ENCODE results near the gene SRGAP2B. TPM values are rescaled to one million over a fixed set of nuclear protein-coding genes. Genes with fewer than 3 reads are reported as not detected.
A peak's percentile ranks its signal among the peaks of the same experiment; 100 is the strongest.
"Not testable (repeated sequence)": the region's sequence is repeated elsewhere in the genome, so short reads cannot be mapped to it uniquely, and the experiment has no call there.

SRGAP2B gene
- total RNA-seq, 1 donor from 2014 or later, result 26.3 TPM

DNA sequence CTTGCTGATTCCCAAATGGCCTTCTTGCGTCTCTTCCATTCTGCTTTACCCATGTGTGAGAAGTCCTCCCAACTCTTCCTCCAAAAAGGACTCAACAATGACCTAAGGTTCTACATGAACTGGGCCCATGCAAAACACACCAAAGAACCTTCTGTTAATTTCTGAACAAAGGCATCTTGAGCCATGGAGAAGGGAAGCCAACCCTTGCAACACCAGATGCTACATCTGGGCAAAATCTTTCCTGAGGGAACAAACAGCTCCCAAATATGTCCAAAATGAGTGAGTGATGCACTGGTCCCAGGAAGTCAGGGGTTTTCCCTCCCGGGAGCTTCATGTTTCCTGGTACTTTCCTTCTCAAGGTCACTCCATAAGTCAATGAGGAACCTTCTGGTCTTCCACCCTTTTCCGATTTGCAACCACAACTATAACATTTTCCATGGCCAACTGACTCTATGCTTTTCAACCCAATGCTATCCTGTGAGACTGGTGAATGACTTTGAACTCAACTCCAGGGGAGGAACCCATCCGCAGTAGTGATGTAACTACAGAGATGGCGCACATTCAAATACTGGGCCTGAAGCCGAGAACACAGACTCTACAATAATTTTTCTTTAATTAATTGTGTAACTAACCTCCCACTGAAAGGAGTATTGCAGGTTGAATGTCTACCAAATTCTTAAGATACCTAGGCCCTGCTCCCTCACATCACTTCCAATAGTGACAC is 112.2 kb downstream of the SRGAP2B start:
- H3K27me3 Mint-ChIP-seq; H3K36me3 Mint-ChIP-seq; DNase-seq (ENCODE audit: extremely low spot score, unreplicated experiment); H3K27ac Mint-ChIP-seq; H3K4me1 Mint-ChIP-seq (ENCODE audit: unreplicated experiment); H3K9me3 Mint-ChIP-seq; H3K4me3 Mint-ChIP-seq: not testable (repeated sequence)

DNA sequence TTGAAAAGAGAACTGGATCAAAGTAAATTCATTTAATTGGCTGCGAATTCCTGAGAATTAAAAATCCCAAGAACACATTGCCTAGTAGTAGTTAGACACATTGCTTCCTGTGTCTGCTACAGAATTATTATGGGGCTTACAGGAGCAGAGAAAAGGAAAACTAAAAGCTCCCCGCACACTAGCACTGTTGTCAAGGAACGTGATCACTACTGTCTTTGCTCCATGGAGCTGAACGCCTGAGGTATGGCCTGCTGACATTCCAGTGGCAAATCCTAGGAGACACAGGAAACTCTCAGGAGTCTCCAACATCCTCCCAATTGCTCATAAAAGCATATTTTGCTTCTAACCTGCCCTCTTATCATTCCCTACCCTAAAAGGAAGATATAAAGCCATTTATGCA is 114.0 kb downstream of the SRGAP2B start:
- not testable (repeated sequence) for H3K27me3 Mint-ChIP-seq; H3K4me1 Mint-ChIP-seq (ENCODE audit: unreplicated experiment); H3K9me3 Mint-ChIP-seq; DNase-seq (ENCODE audit: extremely low spot score, unreplicated experiment); H3K36me3 Mint-ChIP-seq; H3K4me3 Mint-ChIP-seq
- peak overlapping the region; percentile 44 for H3K27ac Mint-ChIP-seq

DNA sequence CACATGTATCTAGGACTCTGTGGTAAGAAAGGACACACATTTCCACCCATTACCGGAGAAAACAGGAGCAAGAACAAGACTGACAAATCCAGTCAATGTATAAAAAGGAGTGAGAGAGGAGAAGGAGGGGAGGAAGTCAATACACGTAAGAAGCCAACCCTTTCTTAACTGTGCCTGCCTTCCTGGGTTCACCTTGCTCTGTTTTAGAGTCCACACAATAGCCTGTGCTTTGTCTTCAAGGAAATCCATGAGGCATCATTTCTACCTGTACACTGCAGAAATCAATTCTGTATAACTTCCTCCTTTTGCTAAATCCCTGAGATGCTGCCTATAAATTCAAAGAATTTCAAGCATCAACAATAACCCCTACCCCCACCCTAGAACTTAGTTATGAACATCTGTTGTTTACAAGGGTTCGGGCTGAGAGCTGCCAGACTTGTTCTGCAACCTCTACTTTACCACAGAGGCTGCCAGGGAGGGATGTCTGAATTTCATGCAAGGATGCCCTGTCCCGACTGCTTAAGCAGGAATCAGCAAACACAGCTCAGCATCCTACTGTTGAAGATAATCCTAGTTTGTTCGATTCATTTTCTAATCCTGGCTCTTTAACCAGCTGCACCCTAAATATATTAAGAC is 115.0 kb downstream of the SRGAP2B start:
- not testable (repeated sequence) for H3K27ac Mint-ChIP-seq; DNase-seq (ENCODE audit: extremely low spot score, unreplicated experiment); H3K4me1 Mint-ChIP-seq (ENCODE audit: unreplicated experiment); H3K36me3 Mint-ChIP-seq; H3K4me3 Mint-ChIP-seq; H3K27me3 Mint-ChIP-seq; H3K9me3 Mint-ChIP-seq

DNA sequence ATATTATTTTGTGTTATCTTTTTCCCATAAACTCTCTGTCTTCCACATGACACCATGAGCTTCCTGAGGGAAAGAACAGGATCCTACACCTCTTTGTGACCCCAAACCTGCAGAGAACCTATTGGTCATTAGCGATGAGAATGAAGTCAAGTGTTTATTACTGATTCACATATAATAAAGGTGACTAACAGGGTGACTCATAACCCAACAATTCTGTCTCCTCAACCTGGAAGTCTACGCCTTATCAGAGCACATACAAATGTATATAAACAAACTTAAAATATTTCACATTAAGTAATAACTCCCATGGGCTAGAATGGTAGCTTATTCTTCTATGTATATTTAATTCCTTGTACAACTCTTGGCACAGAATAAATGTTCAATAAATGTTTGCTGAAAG is 117.3 kb downstream of the SRGAP2B start:
- not testable (repeated sequence) for DNase-seq (ENCODE audit: extremely low spot score, unreplicated experiment); H3K4me3 Mint-ChIP-seq; H3K9me3 Mint-ChIP-seq; H3K27ac Mint-ChIP-seq; H3K36me3 Mint-ChIP-seq; H3K27me3 Mint-ChIP-seq; H3K4me1 Mint-ChIP-seq (ENCODE audit: unreplicated experiment)

DNA sequence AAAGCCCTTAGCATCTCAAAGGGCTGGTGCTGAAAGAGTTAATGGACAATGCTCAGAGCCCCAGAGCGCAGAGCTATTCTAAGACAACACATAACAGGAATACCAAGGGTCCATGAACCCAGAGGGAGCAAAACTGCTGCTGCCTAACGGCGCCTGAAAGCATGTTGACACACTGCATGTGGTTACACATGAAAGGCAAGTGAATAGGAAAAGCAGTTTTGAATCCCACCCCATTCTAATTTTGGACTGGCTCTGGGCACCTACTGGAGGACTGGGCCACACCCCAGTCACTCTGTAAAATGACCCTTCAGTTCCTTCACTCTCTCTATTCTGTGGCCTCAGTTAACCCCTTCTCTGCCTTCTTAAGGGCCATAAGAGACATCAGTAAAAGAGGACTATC is 123.2 kb downstream of the SRGAP2B start:
- H3K4me3 Mint-ChIP-seq; H3K27ac Mint-ChIP-seq; H3K9me3 Mint-ChIP-seq; H3K27me3 Mint-ChIP-seq; DNase-seq (ENCODE audit: extremely low spot score, unreplicated experiment); H3K4me1 Mint-ChIP-seq (ENCODE audit: unreplicated experiment); H3K36me3 Mint-ChIP-seq: not testable (repeated sequence)

DNA sequence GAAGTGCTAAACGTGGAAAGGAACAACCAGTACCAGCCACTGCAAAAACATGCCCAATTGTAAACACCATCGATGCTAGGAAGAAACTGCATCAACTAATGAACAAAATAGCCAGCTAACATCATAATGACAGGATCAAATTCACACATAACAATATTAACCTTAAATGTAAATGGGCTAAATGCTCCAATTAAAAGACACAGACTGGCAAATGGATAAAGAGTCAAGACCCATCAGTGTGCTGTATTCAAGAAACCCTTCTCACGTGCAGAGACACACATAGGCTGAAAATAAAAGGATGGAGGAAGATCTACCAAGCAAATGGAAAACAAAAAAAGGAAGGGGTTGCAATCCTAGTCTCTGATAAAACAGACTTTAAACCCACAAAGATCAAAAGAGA is 128.6 kb downstream of the SRGAP2B start:
- not testable (repeated sequence) for H3K4me1 Mint-ChIP-seq (ENCODE audit: unreplicated experiment); H3K9me3 Mint-ChIP-seq; H3K27me3 Mint-ChIP-seq; H3K36me3 Mint-ChIP-seq; H3K4me3 Mint-ChIP-seq; DNase-seq (ENCODE audit: extremely low spot score, unreplicated experiment); H3K27ac Mint-ChIP-seq

DNA sequence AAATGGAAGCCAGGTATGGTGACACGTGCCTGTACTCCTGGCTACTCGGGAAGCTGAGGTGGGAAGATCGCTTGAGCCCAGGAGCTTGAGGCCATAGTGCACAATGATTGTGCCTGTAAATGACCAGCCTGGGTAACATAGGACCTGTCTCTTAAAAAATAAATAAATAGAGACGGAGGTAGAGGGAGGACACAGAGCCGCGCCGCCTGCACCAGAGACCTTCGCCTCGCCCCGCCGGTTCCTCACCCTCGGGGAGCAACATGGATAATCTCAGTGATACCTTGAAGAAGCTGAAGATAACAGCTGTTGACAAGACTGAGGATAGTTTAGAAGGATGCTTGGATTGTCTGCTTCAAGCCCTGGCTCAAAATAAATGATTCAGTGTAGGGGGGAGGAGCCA is 130.4 kb downstream of the SRGAP2B start:
- not testable (repeated sequence) for H3K4me3 Mint-ChIP-seq

DNA sequence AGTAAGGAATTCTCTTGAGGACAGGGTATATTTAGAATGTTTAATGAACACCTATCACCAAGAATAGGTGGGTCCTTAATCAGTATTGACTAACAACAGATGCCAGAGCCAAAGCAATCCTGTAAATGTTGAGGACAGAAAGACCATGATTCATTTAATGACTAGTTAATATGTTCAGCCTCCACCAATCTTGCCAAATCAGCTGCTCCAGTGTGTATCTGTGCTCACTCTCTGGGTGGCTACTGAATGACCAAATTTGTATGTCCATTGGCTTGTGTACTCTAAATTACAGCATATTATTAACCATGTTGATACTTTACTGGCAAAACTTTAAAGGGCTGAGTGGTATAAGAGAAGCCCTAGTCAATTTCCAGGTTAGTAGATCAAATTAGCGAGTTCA is 130.9 kb downstream of the SRGAP2B start:
- H3K4me1 Mint-ChIP-seq (ENCODE audit: unreplicated experiment); H3K4me3 Mint-ChIP-seq; H3K9me3 Mint-ChIP-seq; DNase-seq (ENCODE audit: extremely low spot score, unreplicated experiment); H3K36me3 Mint-ChIP-seq; H3K27ac Mint-ChIP-seq; H3K27me3 Mint-ChIP-seq: not testable (repeated sequence)

More for the DNA sequence above, 130.4 kb downstream of the SRGAP2B start:
- not testable (repeated sequence) for DNase-seq (ENCODE audit: extremely low spot score, unreplicated experiment); H3K4me1 Mint-ChIP-seq (ENCODE audit: unreplicated experiment); H3K27me3 Mint-ChIP-seq; H3K36me3 Mint-ChIP-seq; H3K9me3 Mint-ChIP-seq; H3K27ac Mint-ChIP-seq

DNA sequence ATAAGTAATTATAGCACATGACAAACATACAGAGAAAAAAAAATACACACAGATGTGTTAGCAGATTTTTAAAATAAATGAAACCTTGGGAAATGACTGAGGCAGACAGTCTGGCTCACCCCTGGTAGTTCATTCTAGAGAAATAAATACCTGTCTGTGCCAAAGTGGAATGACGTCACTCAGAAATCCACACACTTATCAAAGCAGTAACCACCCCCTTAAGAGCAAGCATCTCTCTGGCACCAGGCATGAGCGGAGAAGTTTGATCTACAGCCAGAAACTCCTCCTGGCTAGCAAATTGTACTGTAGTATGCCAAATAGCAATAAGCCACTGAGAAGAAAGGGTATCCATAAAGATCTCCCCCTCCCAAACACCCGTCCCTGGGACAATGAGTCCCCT is 131.6 kb downstream of the SRGAP2B start:
- not testable (repeated sequence) for H3K4me1 Mint-ChIP-seq (ENCODE audit: unreplicated experiment); H3K9me3 Mint-ChIP-seq; H3K27ac Mint-ChIP-seq

DNA sequence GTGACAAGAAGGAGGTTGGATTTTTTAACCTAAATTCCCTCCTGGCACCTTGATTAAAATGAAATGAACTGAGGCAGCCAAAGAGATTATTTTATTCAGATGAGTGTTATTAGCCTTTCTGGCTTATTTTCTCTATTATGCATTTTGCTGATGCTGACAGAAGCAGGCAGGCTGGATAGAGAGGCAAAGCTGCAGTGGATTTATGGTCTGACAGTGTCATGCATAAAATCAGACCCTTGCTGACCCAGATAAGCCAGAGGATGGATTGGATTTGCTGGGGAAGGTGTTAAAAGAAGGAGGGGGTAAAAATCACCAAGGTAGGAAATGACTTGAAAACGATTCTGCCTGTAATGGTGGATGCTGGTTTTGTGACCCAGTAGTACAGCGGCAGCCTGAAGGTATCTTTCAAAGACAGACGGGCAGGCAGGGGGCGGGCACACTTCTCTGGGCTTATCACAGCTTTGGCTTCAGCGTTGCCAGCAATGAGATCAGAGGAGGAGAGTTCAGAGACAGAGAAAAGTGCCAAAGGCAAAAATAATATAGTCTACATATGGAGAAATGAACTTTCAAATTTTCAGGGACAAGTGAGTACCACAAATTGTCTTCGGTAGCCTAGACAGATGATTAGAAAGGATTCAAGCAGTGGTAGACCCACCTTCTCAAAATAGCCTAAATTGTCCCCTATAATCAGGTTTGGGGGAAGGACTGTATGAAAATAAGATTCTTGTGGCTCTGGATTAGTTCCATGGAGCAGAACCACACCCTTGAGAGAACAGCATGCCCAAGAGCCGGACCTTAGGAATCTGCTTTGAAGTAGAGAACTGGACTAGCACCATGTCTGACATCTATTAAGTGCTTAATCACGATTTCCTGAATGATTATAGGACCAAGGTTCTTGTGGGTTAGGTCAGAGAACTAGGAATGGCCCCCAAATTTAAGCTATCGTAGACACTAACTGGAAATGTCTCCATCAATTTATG is 133.2 kb downstream of the SRGAP2B start:
- not testable (repeated sequence) for H3K27me3 Mint-ChIP-seq; H3K36me3 Mint-ChIP-seq; H3K4me3 Mint-ChIP-seq; H3K4me1 Mint-ChIP-seq (ENCODE audit: unreplicated experiment); DNase-seq (ENCODE audit: extremely low spot score, unreplicated experiment); H3K27ac Mint-ChIP-seq; H3K9me3 Mint-ChIP-seq

More for the DNA sequence above, 131.6 kb downstream of the SRGAP2B start:
- not testable (repeated sequence) for H3K4me3 Mint-ChIP-seq; H3K27me3 Mint-ChIP-seq; DNase-seq (ENCODE audit: extremely low spot score, unreplicated experiment); H3K36me3 Mint-ChIP-seq

DNA sequence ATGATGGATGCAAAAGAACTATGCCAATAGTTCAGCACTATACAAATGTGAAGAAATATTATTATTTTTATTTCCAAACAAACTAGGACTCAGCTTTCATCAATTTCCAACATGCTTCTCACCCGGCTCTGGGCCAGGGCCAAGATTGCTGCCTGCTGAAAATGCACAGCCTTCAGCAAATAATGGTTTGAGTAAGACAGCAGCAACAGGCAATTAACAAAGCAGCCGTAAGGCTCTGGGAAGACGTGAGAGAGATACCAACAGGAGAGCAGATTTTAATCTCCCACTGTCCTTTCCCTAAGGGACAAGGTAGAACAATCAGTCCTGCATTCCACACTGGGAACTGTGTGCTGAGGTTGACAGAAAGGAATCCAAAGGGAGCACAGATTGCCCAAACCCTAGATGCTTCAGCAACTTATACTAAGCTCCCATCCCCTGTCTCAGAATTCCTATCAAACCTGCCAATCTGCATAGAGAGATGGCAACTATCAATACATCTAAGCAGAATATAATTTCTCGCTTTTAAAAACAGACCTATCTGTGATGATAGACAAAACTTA is 134.1 kb downstream of the SRGAP2B start:
- not testable (repeated sequence) for DNase-seq (ENCODE audit: extremely low spot score, unreplicated experiment); H3K36me3 Mint-ChIP-seq; H3K4me1 Mint-ChIP-seq (ENCODE audit: unreplicated experiment); H3K27me3 Mint-ChIP-seq; H3K27ac Mint-ChIP-seq; H3K4me3 Mint-ChIP-seq; H3K9me3 Mint-ChIP-seq

DNA sequence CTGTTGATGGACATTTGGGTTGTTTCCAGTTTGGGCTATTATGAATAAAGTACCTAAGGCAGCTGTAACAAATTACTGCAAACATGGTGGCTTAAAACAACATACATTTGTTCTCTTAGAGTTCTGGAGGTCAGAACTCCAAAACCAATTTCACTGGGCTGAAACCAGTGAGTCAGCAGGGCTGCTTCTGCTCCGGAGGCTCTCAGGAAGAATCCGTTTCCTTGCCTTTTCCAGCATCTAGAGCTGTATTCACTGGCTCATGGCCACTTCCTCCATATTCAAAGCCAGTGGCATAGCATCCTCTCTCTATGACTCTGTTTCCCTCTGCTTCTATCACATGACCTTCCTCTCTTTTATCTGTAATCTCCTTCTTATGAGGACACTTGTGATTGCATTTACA is 146.7 kb downstream of the SRGAP2B start:
- H3K4me1 Mint-ChIP-seq (ENCODE audit: unreplicated experiment); H3K4me3 Mint-ChIP-seq; H3K27ac Mint-ChIP-seq; H3K27me3 Mint-ChIP-seq; DNase-seq (ENCODE audit: extremely low spot score, unreplicated experiment); H3K9me3 Mint-ChIP-seq; H3K36me3 Mint-ChIP-seq: not testable (repeated sequence)

DNA sequence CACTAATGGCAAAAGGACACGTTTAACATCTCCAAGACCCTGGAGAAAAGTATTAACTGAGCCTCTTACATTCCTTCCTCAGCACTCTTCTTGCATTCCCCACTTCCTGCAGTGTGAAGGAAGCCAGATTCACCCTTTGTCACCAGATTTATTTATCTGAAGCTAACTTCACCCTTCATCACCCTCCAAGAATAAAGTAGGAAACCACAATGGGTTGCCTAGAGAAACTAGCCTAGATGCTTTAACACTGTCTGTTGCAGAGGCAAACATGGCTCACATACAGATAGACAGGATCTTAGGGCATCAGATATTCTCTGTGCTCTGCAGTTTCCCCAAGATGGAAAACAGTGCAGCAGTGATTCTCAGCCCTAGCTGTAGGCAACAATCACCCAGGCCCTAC is 147.6 kb downstream of the SRGAP2B start:
- not testable (repeated sequence) for H3K4me3 Mint-ChIP-seq; DNase-seq (ENCODE audit: extremely low spot score, unreplicated experiment); H3K27ac Mint-ChIP-seq; H3K36me3 Mint-ChIP-seq; H3K4me1 Mint-ChIP-seq (ENCODE audit: unreplicated experiment); H3K27me3 Mint-ChIP-seq; H3K9me3 Mint-ChIP-seq
